Stimulated activated CD4-positive, alpha-beta T cell treated with anti-CD3 and anti-CD28 coated beads, Interleukin-4, amount 100 ng/mL, for 4 hours (primary cell): Measurements from ENCODE around the gene CREBBP.

Experiments used
- DNase-seq, 2 experiments: peaks; one replicate each; pipeline ENCODE4 v3.0.0-alpha.2; 2020

Gene CREBBP

GRCh38 chr16:3854750-3855541 lies 25.6 kb downstream of the CREBBP start:
- no peak for DNase-seq

GRCh38 chr16:3850544-3850899 lies 30.0 kb downstream of the CREBBP start:
- no peak for DNase-seq

- no peak for DNase-seq
Measured at GRCh38 chr16:3849751-3850543, 30.6 kb downstream of the CREBBP start.

- DNase-seq: no peak
Measured at GRCh38 chr16:3846595-3847091, 33.9 kb downstream of the CREBBP start.

- DNase-seq: no peak
Measured at GRCh38 chr16:3846087-3846486, 34.4 kb downstream of the CREBBP start.

GRCh38 chr16:3842994-3843393 lies 37.5 kb downstream of the CREBBP start:
- DNase-seq: no peak

GRCh38 chr16:3841729-3842508 lies 38.6 kb downstream of the CREBBP start:
- DNase-seq: no peak

- DNase-seq: no peak
Measured at GRCh38 chr16:3839402-3840184, 40.9 kb downstream of the CREBBP start.

- DNase-seq: no peak
Measured at GRCh38 chr16:3838600-3839401, 41.7 kb downstream of the CREBBP start.

GRCh38 chr16:3837851-3838586 lies 42.5 kb downstream of the CREBBP start:
- DNase-seq: no peak

GRCh38 chr16:3836641-3837040 lies 43.9 kb downstream of the CREBBP start:
- no peak for DNase-seq

- no peak for DNase-seq
Measured at GRCh38 chr16:3835089-3835602, 45.4 kb downstream of the CREBBP start.

- no peak for DNase-seq
Measured at GRCh38 chr16:3832668-3833067, 47.8 kb downstream of the CREBBP start.

GRCh38 chr16:3830625-3831254 lies 49.8 kb downstream of the CREBBP start:
- no peak for DNase-seq

- DNase-seq: no peak
Measured at GRCh38 chr16:3829631-3830536, 50.6 kb downstream of the CREBBP start.

- no peak for DNase-seq
Measured at GRCh38 chr16:3825940-3826339, 54.6 kb downstream of the CREBBP start.

- no peak for DNase-seq
Measured at GRCh38 chr16:3825103-3825502, 55.4 kb downstream of the CREBBP start.

- DNase-seq: no peak
Measured at GRCh38 chr16:3824121-3824795, 56.3 kb downstream of the CREBBP start.
